ENCODE measurements around the gene FRMD4B.

Gene FRMD4B

GRCh38 chr3:69319652-69320051, 66.2 kb downstream of the FRMD4B start:
- Histone ChIP-seq H3K36me3 (ENCODE audit: control insufficient read depth, low read depth, low read length) (no peaks in the 10 kb centered on the region), H3K27me3 (ENCODE audit: control insufficient read depth, insufficient read depth, low read length) (no peaks in the 10 kb centered on the region), H3K9me3 (ENCODE audit: control insufficient read depth, low read depth, low read length) (no peaks in the 10 kb centered on the region), H3K9ac (ENCODE audit: low read length) (no peak overlapping the region), H3K27ac (ENCODE audit: low read length) (no peak overlapping the region), H3K4me3 (ENCODE audit: low read length) (no peak overlapping the region), H3K4me1 (ENCODE audit: control insufficient read depth, low read depth, low read length) (no peaks in the 10 kb centered on the region)

GRCh38 chr3:69318410-69318809, 67.5 kb downstream of the FRMD4B start:
- Histone ChIP-seq H3K4me3 (ENCODE audit: low read length) (no peak overlapping the region), H3K9me3 (ENCODE audit: control insufficient read depth, low read depth, low read length) (no peaks in the 10 kb centered on the region), H3K36me3 (ENCODE audit: control insufficient read depth, low read depth, low read length) (no peaks in the 10 kb centered on the region), H3K27ac (ENCODE audit: low read length) (no peak overlapping the region), H3K27me3 (ENCODE audit: control insufficient read depth, insufficient read depth, low read length) (no peaks in the 10 kb centered on the region), H3K4me1 (ENCODE audit: control insufficient read depth, low read depth, low read length) (no peaks in the 10 kb centered on the region), H3K9ac (ENCODE audit: low read length) (no peak overlapping the region)

GRCh38 chr3:69313251-69313650, 72.6 kb downstream of the FRMD4B start:
- Histone ChIP-seq H3K27me3 (ENCODE audit: control insufficient read depth, insufficient read depth, low read length) (no peaks in the 10 kb centered on the region), H3K36me3 (ENCODE audit: control insufficient read depth, low read depth, low read length) (no peaks in the 10 kb centered on the region), H3K4me1 (ENCODE audit: control insufficient read depth, low read depth, low read length) (no peaks in the 10 kb centered on the region), H3K27ac (ENCODE audit: low read length) (no peak overlapping the region), H3K9me3 (ENCODE audit: control insufficient read depth, low read depth, low read length) (no peaks in the 10 kb centered on the region), H3K4me3 (ENCODE audit: low read length) (no peak overlapping the region), H3K9ac (ENCODE audit: low read length) (no peak overlapping the region)

GRCh38 chr3:69309814-69310213, 76.1 kb downstream of the FRMD4B start:
- no peaks in the 10 kb centered on the region for H3K9me3 ChIP-seq (ENCODE audit: control insufficient read depth, low read depth, low read length)
- no peaks in the 10 kb centered on the region for H3K36me3 ChIP-seq (ENCODE audit: control insufficient read depth, low read depth, low read length)
- H3K27me3 ChIP-seq (ENCODE audit: control insufficient read depth, insufficient read depth, low read length), result no peaks in the 10 kb centered on the region
- no peak overlapping the region for H3K9ac ChIP-seq (ENCODE audit: low read length)
- H3K4me1 ChIP-seq (ENCODE audit: control insufficient read depth, low read depth, low read length), result peaks cover 3% of the 10 kb centered on the region
- H3K4me3 ChIP-seq (ENCODE audit: low read length), result no peak overlapping the region
- no peak overlapping the region for H3K27ac ChIP-seq (ENCODE audit: low read length)

GRCh38 chr3:69306239-69307185, 79.4 kb downstream of the FRMD4B start:
- no peaks in the 10 kb centered on the region for H3K9me3 ChIP-seq (ENCODE audit: control insufficient read depth, low read depth, low read length)
- H3K4me1 ChIP-seq (ENCODE audit: control insufficient read depth, low read depth, low read length), result peaks cover 3% of the 10 kb centered on the region
- no peak overlapping the region for H3K4me3 ChIP-seq (ENCODE audit: low read length)
- no peaks in the 10 kb centered on the region for H3K36me3 ChIP-seq (ENCODE audit: control insufficient read depth, low read depth, low read length)
- no peak overlapping the region for H3K27ac ChIP-seq (ENCODE audit: low read length)
- H3K27me3 ChIP-seq (ENCODE audit: control insufficient read depth, insufficient read depth, low read length), result no peaks in the 10 kb centered on the region
- no peak overlapping the region for H3K9ac ChIP-seq (ENCODE audit: low read length)

GRCh38 chr3:69305011-69305410, 80.9 kb downstream of the FRMD4B start:
- H3K36me3 ChIP-seq (ENCODE audit: control insufficient read depth, low read depth, low read length), result no peaks in the 10 kb centered on the region

GRCh38 chr3:69304396-69304795, 81.5 kb downstream of the FRMD4B start:
- H3K4me3 ChIP-seq (ENCODE audit: low read length), result no peak overlapping the region
- H3K36me3 ChIP-seq (ENCODE audit: control insufficient read depth, low read depth, low read length), result no peaks in the 10 kb centered on the region
- H3K9me3 ChIP-seq (ENCODE audit: control insufficient read depth, low read depth, low read length), result no peaks in the 10 kb centered on the region
- peaks cover 3% of the 10 kb centered on the region for H3K4me1 ChIP-seq (ENCODE audit: control insufficient read depth, low read depth, low read length)
- H3K9ac ChIP-seq (ENCODE audit: low read length), result no peak overlapping the region
- no peaks in the 10 kb centered on the region for H3K27me3 ChIP-seq (ENCODE audit: control insufficient read depth, insufficient read depth, low read length)
- no peak overlapping the region for H3K27ac ChIP-seq (ENCODE audit: low read length)

More at GRCh38 chr3:69305011-69305410, 80.9 kb downstream of the FRMD4B start:
- Histone ChIP-seq H3K4me1 (ENCODE audit: control insufficient read depth, low read depth, low read length) (peaks cover 3% of the 10 kb centered on the region), H3K9me3 (ENCODE audit: control insufficient read depth, low read depth, low read length) (no peaks in the 10 kb centered on the region), H3K27ac (ENCODE audit: low read length) (no peak overlapping the region), H3K9ac (ENCODE audit: low read length) (no peak overlapping the region), H3K4me3 (ENCODE audit: low read length) (no peak overlapping the region), H3K27me3 (ENCODE audit: control insufficient read depth, insufficient read depth, low read length) (no peaks in the 10 kb centered on the region)

- Histone ChIP-seq H3K4me3 (ENCODE audit: low read length) (no peak overlapping the region), H3K36me3 (ENCODE audit: control insufficient read depth, low read depth, low read length) (no peaks in the 10 kb centered on the region), H3K9ac (ENCODE audit: low read length) (no peak overlapping the region), H3K9me3 (ENCODE audit: control insufficient read depth, low read depth, low read length) (no peaks in the 10 kb centered on the region), H3K27me3 (ENCODE audit: control insufficient read depth, insufficient read depth, low read length) (no peaks in the 10 kb centered on the region), H3K4me1 (ENCODE audit: control insufficient read depth, low read depth, low read length) (no peaks in the 10 kb centered on the region), H3K27ac (ENCODE audit: low read length) (no peak overlapping the region)
Observed at GRCh38 chr3:69300296-69300695, 85.6 kb downstream of the FRMD4B start.

GRCh38 chr3:69299344-69299743, 86.5 kb downstream of the FRMD4B start:
- Histone ChIP-seq H3K9ac (ENCODE audit: low read length) (no peak overlapping the region), H3K4me3 (ENCODE audit: low read length) (no peak overlapping the region), H3K36me3 (ENCODE audit: control insufficient read depth, low read depth, low read length) (no peaks in the 10 kb centered on the region), H3K27ac (ENCODE audit: low read length) (no peak overlapping the region), H3K9me3 (ENCODE audit: control insufficient read depth, low read depth, low read length) (no peaks in the 10 kb centered on the region), H3K27me3 (ENCODE audit: control insufficient read depth, insufficient read depth, low read length) (no peaks in the 10 kb centered on the region), H3K4me1 (ENCODE audit: control insufficient read depth, low read depth, low read length) (no peaks in the 10 kb centered on the region)

GRCh38 chr3:69297501-69297900, 88.4 kb downstream of the FRMD4B start:
- Histone ChIP-seq H3K27ac (ENCODE audit: low read length) (no peak overlapping the region), H3K4me3 (ENCODE audit: low read length) (no peak overlapping the region), H3K4me1 (ENCODE audit: control insufficient read depth, low read depth, low read length) (peaks cover 2% of the 10 kb centered on the region), H3K9ac (ENCODE audit: low read length) (no peak overlapping the region), H3K9me3 (ENCODE audit: control insufficient read depth, low read depth, low read length) (no peaks in the 10 kb centered on the region), H3K27me3 (ENCODE audit: control insufficient read depth, insufficient read depth, low read length) (no peaks in the 10 kb centered on the region), H3K36me3 (ENCODE audit: control insufficient read depth, low read depth, low read length) (no peaks in the 10 kb centered on the region)

GRCh38 chr3:69296995-69297394, 88.9 kb downstream of the FRMD4B start:
- Histone ChIP-seq H3K4me1 (ENCODE audit: control insufficient read depth, low read depth, low read length) (peaks cover 5% of the 10 kb centered on the region), H3K9me3 (ENCODE audit: control insufficient read depth, low read depth, low read length) (no peaks in the 10 kb centered on the region)

More at GRCh38 chr3:69296995-69297394, 88.9 kb downstream of the FRMD4B start:
- Histone ChIP-seq H3K36me3 (ENCODE audit: control insufficient read depth, low read depth, low read length) (no peaks in the 10 kb centered on the region), H3K27me3 (ENCODE audit: control insufficient read depth, insufficient read depth, low read length) (no peaks in the 10 kb centered on the region), H3K9ac (ENCODE audit: low read length) (no peak overlapping the region), H3K27ac (ENCODE audit: low read length) (no peak overlapping the region), H3K4me3 (ENCODE audit: low read length) (no peak overlapping the region)

Measured in iPS-18a (cell line).